ENCODE measurements around the gene DLG2.

The DLG2 gene

GRCh38 chr11:84137960-84138359, 1489.2 kb downstream of the DLG2 start:
- DNase-seq: no peak

- DNase-seq: no peak
Observed at GRCh38 chr11:84137505-84137904, 1489.6 kb downstream of the DLG2 start.

- DNase-seq: no peak
Observed at GRCh38 chr11:84136926-84137325, 1490.2 kb downstream of the DLG2 start.

- no peak for DNase-seq
Observed at GRCh38 chr11:84130646-84131427, 1496.3 kb downstream of the DLG2 start.

- no peak for DNase-seq
Observed at GRCh38 chr11:84129961-84130576, 1497.1 kb downstream of the DLG2 start.

- DNase-seq: no peak
Observed at GRCh38 chr11:84128840-84129239, 1498.3 kb downstream of the DLG2 start.

GRCh38 chr11:84117394-84117793, 1509.8 kb downstream of the DLG2 start:
- no peak for DNase-seq

- DNase-seq: peak; percentile 26
Observed at GRCh38 chr11:84106541-84106940, 1520.6 kb downstream of the DLG2 start.

- no peak for DNase-seq
Observed at GRCh38 chr11:84105148-84105547, 1522.0 kb downstream of the DLG2 start.

GRCh38 chr11:84103096-84103495, 1524.0 kb downstream of the DLG2 start:
- DNase-seq: no peak

- DNase-seq: no peak
Observed at GRCh38 chr11:84097186-84097585, 1530.0 kb downstream of the DLG2 start.

- no peak for DNase-seq
Observed at GRCh38 chr11:84091212-84091986, 1535.7 kb downstream of the DLG2 start.

- peak; percentile 75 for DNase-seq
Observed at GRCh38 chr11:84089072-84090057, 1537.8 kb downstream of the DLG2 start.

GRCh38 chr11:84071851-84072250, 1555.3 kb downstream of the DLG2 start:
- no peak for DNase-seq

GRCh38 chr11:84069048-84069447, 1558.1 kb downstream of the DLG2 start:
- DNase-seq: no peak

- DNase-seq: peak; percentile 91
Observed at GRCh38 chr11:84061726-84062125, 1565.4 kb downstream of the DLG2 start.

- no peak for DNase-seq
Observed at GRCh38 chr11:84056653-84057376, 1570.3 kb downstream of the DLG2 start.

GRCh38 chr11:84045146-84045545, 1582.0 kb downstream of the DLG2 start:
- DNase-seq: no peak

GRCh38 chr11:84044706-84045105, 1582.4 kb downstream of the DLG2 start:
- DNase-seq: no peak

- DNase-seq: no peak
Observed at GRCh38 chr11:84036664-84037194, 1590.4 kb downstream of the DLG2 start.

- no peak for DNase-seq
Observed at GRCh38 chr11:84035645-84036044, 1591.5 kb downstream of the DLG2 start.

GRCh38 chr11:84034484-84034883, 1592.7 kb downstream of the DLG2 start:
- no peak for DNase-seq
